Nephron progenitor cell (in vitro differentiated cells): ENCODE results near the gene HPS1.
"Not testable (repeated sequence)": the region's sequence is repeated elsewhere in the genome, so short reads cannot be mapped to it uniquely, and the experiment has no call there.

Experiments used
- DNase-seq: peaks from one replicate; pipeline ENCODE4 v3.0.0; 2021
- H3K27ac Mint-ChIP-seq: 2 replicates; pipeline ENCODE4 v1.8.0; 2021; ENCODE audit warnings: mild to moderate bottlenecking, moderate library complexity, mixed read lengths
- H3K27me3 Mint-ChIP-seq: 2 replicates; pipeline ENCODE4 v1.8.0; 2021; ENCODE audit warnings: mild to moderate bottlenecking, low read depth, mixed read lengths; ENCODE audit not compliant: poor library complexity
- H3K36me3 Mint-ChIP-seq: 2 replicates; pipeline ENCODE4 v1.8.0; 2021; ENCODE audit warnings: low read depth, mixed read lengths
- H3K4me1 Mint-ChIP-seq: 2 replicates; pipeline ENCODE4 v1.8.0; 2021; ENCODE audit warnings: mixed read lengths
- H3K4me3 Mint-ChIP-seq: 2 replicates; pipeline ENCODE4 v1.8.0; 2021; ENCODE audit warnings: mild to moderate bottlenecking, moderate library complexity, mixed read lengths
- H3K9me3 Mint-ChIP-seq: 2 replicates; pipeline ENCODE4 v1.8.0; 2021; ENCODE audit warnings: mild to moderate bottlenecking, moderate library complexity, mixed read lengths
- CTCF ChIP-seq: fragments of 200-600 bp; sonication (generic); IDR thresholded peaks from 2 replicates; pipeline ENCODE4 v1.5.0; 2021; ENCODE audit warnings: antibody characterized with exemption

Gene HPS1

DNA sequence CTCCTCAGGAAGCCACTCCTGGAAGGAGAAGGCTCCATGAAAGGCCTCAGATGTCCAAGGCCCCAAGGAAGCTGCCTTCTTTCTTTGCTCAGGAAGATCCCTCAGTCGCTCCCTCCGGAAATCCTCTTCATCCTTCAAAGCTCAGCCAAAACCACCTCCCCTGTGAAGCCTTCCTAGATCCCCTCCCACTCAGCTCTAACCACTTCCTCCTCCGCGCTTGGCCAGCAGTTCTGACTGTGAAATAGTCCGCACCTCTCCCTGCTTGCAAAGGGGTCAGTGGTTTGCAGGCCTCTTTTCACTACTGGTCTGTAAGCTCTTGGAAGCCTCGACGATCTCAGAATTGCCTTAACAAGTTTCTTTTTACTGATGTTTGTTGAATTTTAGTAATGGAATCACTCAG is 55.7 kb downstream of the HPS1 start:
- Mint-ChIP-seq H3K36me3 (no peaks in the 10 kb centered on the region), H3K4me1 (peaks cover 26% of the 10 kb centered on the region), H3K9me3 (no peaks in the 10 kb centered on the region), H3K27me3 (peaks cover 15% of the 10 kb centered on the region), H3K27ac (no peak overlapping the region), H3K4me3 (no peak overlapping the region)
- no peak for TF ChIP-seq CTCF
- no peak for DNase-seq

- H3K4me1 Mint-ChIP-seq = peaks cover 31% of the 10 kb centered on the region
- no peak for DNase-seq
- no peaks in the 10 kb centered on the region for H3K36me3 Mint-ChIP-seq
- TF ChIP-seq CTCF = no peak
- H3K9me3 Mint-ChIP-seq = no peaks in the 10 kb centered on the region
- peaks cover 19% of the 10 kb centered on the region for H3K27me3 Mint-ChIP-seq
- no peak overlapping the region for H3K4me3 Mint-ChIP-seq
- H3K27ac Mint-ChIP-seq = no peak overlapping the region
Measured at GRCh38 chr10:98390406-98390805, 56.3 kb downstream of the HPS1 start.

DNA sequence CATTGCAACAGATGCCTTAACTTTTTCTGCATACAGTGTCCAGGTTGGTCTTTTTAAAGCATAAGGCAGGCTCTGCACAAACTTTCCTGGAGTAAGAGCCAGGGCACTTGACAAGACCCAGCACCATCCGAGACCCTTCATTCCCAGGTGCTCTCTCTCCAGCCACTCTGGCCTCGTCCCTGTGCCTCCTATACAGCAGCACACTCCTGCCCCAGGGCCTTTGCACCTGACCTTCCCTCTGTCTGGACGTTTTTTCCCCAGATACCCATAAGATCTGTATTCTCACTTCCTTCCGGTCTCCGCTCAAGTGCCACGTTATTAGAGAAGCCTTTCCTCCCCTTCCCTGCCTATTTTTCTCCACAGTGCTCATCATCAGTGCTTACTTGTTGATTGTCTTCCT is 57.3 kb downstream of the HPS1 start:
- Mint-ChIP-seq H3K4me1 (peaks cover 35% of the 10 kb centered on the region), H3K27ac (no peak overlapping the region)
- TF ChIP-seq CTCF = no peak

DNA sequence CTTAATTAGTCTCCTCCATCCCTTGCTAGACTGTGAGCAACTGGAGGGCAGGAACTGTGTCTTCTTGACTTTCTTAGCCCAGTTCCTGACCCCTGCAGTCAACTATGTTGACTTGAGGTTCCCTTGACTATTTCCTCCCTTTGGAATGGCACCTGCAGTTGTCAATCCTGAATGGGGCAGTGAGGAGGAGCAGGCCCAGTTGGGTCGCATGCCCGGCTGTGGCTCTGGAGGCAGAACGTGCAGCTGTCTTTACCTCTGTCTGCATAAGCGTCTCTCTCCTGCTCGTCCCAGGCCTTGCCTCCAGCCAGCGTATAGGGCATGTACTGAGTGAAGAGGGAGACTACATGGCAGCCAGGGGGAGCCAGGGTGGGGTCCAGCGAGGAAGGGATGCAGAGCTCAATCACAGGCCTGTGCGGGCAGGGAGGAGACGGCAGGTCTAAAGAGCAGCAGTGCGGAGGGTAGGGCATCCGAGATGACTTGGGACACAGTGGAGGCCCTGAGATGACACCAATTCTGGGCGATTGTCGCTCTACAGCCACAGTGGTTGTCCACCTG is 58.6 kb downstream of the HPS1 start:
- Mint-ChIP-seq H3K4me1 (peaks cover 29% of the 10 kb centered on the region), H3K36me3 (no peaks in the 10 kb centered on the region), H3K27ac (peak overlapping the region; percentile 92), H3K4me3 (no peak overlapping the region), H3K27me3 (peaks cover 12% of the 10 kb centered on the region), H3K9me3 (no peaks in the 10 kb centered on the region)
- no peak for TF ChIP-seq CTCF
- DNase-seq = no peak

More for the DNA sequence above, 57.3 kb downstream of the HPS1 start:
- H3K36me3 Mint-ChIP-seq = no peaks in the 10 kb centered on the region
- H3K27me3 Mint-ChIP-seq = peaks cover 17% of the 10 kb centered on the region
- H3K9me3 Mint-ChIP-seq = no peaks in the 10 kb centered on the region
- no peak for DNase-seq
- H3K4me3 Mint-ChIP-seq = no peak overlapping the region

DNA sequence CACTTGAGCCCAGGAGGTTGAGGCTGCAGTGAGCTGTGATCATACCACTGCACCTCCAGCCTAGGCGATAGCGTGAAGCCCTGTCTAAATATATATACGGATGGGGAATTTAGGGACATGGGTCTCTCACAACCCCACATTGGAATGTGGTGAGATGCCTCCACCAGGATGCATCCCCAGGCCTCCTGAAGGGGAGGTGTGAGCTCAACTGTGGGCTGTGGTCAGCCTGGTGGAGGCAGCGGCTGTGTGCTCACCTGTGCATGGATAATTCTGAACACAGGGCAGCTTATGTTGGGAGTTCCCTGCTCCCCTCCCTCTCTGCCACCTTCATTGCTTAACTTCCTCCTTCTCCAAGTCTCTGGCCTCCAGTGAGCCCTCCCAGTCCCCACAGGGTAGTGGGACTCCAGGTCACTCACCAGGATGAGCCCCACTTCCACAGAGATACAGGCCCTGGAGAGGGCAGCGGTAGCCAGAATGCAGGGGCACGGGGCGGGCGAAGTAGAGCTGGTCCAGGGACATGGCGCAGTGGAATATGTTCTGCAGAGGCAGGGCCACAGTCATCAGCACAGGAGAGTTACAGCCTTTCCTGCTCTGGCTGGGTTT is 62.1 kb downstream of the HPS1 start:
- no peak for TF ChIP-seq CTCF
- Mint-ChIP-seq H3K36me3 (no peaks in the 10 kb centered on the region), H3K27ac (no peak overlapping the region), H3K27me3 (peaks cover 9% of the 10 kb centered on the region), H3K4me1 (peaks cover 46% of the 10 kb centered on the region), H3K4me3 (no peak overlapping the region), H3K9me3 (no peaks in the 10 kb centered on the region)
- DNase-seq = no peak

GRCh38 chr10:98383869-98384268 is 62.9 kb downstream of the HPS1 start:
- Mint-ChIP-seq H3K27ac (no peak overlapping the region), H3K27me3 (peaks cover 11% of the 10 kb centered on the region), H3K4me3 (no peak overlapping the region), H3K36me3 (no peaks in the 10 kb centered on the region), H3K9me3 (no peaks in the 10 kb centered on the region), H3K4me1 (peaks cover 46% of the 10 kb centered on the region)
- no peak for TF ChIP-seq CTCF
- no peak for DNase-seq

DNA sequence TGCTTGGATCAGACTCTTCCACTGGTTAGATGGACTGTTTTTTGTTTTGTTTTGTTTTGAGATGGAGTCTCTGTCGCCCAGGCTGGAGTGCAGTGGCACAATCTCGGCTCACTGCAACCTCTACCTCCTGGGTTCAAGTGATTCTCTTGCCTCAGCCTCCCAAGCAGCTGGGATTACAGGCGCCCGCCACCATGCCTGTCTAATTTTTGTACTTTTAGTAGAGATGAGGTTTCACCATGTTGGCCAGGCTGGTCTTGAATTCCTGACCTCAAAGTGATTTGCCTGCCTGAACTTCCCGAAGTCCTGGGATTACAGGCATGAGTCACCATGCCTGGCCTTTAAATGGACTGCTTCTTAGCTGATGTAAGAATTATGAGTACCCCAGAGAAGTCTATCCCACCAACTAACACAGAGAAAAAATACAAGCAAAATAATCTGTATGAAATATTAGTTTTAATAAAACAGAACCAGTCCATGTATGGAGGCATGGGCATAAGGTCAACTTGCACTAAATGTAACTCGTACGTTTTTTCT is 63.5 kb downstream of the HPS1 start:
- H3K9me3 Mint-ChIP-seq, H3K4me3 Mint-ChIP-seq, DNase-seq, H3K36me3 Mint-ChIP-seq, H3K27ac Mint-ChIP-seq: not testable (repeated sequence)
- Mint-ChIP-seq H3K4me1 (peaks cover 46% of the 10 kb centered on the region), H3K27me3 (peaks cover 13% of the 10 kb centered on the region)
